Osteoblast (primary cell): ENCODE data around the gene KCTD16. TPM values are rescaled to one million over a fixed set of nuclear protein-coding genes. Genes with fewer than 3 reads are reported as not detected.

Source experiments
- DNase-seq: peaks from one replicate; pipeline ENCODE4 v3.0.0; 2011; ENCODE audit warnings: low spot score, mixed read lengths; ENCODE audit not compliant: insufficient read length; ENCODE audit errors: missing footprints
- H2AFZ ChIP-seq: 2 replicates; pipeline ENCODE4 v1.6.0; 2011; ENCODE audit warnings: mild to moderate bottlenecking, low read length
- H3K27ac ChIP-seq: 2 replicates; pipeline ENCODE4 v1.5.1; 2011; ENCODE audit warnings: mild to moderate bottlenecking, low read depth, low read length, moderate library complexity
- H3K27me3 ChIP-seq: 2 replicates; pipeline ENCODE4 v1.6.0; 2012; ENCODE audit warnings: mild to moderate bottlenecking, control low read depth, inconsistent platforms, low read length, moderate library complexity; ENCODE audit not compliant: insufficient read depth
- H3K36me3 ChIP-seq: 2 replicates; pipeline ENCODE4 v1.5.1; 2011; ENCODE audit warnings: mild to moderate bottlenecking, low read length, control low read depth, moderate library complexity; ENCODE audit not compliant: insufficient read depth
- H3K4me1 ChIP-seq: 2 replicates; pipeline ENCODE4 v1.5.1; 2011; ENCODE audit warnings: mild to moderate bottlenecking, low read length, control low read depth, moderate library complexity; ENCODE audit not compliant: insufficient read depth
- H3K4me2 ChIP-seq: 2 replicates; pipeline ENCODE4 v1.6.0; 2011; ENCODE audit warnings: mild to moderate bottlenecking, low read length; ENCODE audit not compliant: insufficient read depth
- H3K4me3 ChIP-seq: fragments of 200-600 bp; sonication (generic); 3 replicates; pipeline ENCODE4 v1.5.1; 2012; ENCODE audit warnings: mild to moderate bottlenecking, low read length, inconsistent platforms; ENCODE audit not compliant: insufficient read depth
- H3K79me2 ChIP-seq: 2 replicates; pipeline ENCODE4 v1.6.0; 2012; ENCODE audit warnings: mild to moderate bottlenecking, low read length, control low read depth, inconsistent platforms; ENCODE audit not compliant: insufficient read depth
- H3K9me3 ChIP-seq: 2 replicates; pipeline ENCODE4 v1.5.1; 2011; ENCODE audit warnings: low read depth, low read length, control low read depth
- H4K20me1 ChIP-seq: 2 replicates; pipeline ENCODE4 v1.6.0; 2012; ENCODE audit warnings: mild to moderate bottlenecking, low read length, control low read depth; ENCODE audit not compliant: insufficient read depth
- CTCF ChIP-seq: IDR thresholded peaks from 2 replicates; pipeline ENCODE4 v1.5.1; 2011; ENCODE audit warnings: mild to moderate bottlenecking, low read depth, low read length, moderate library complexity; ENCODE audit errors: extremely low read depth
- total RNA-seq: library from RNA; depleted of rRNA; stranded (reverse); fragments of >200 nt; gene quantifications from 2 replicates; pipeline ENCODE4 v1.2.3, GENCODE V29; 2012

The KCTD16 gene
- total RNA-seq, 1 donor = 3.6 TPM

GRCh38 chr5:144368556-144368955 is 197.9 kb downstream of the KCTD16 start:
- no peaks in the 10 kb centered on the region for H3K79me2 ChIP-seq
- H3K4me1 ChIP-seq = no peaks in the 10 kb centered on the region
- no peaks in the 10 kb centered on the region for H3K36me3 ChIP-seq
- H3K27ac ChIP-seq = no peak overlapping the region
- no peaks in the 10 kb centered on the region for H3K27me3 ChIP-seq
- TF ChIP-seq CTCF = no peak
- no peak overlapping the region for H2AFZ ChIP-seq
- no peaks in the 10 kb centered on the region for H4K20me1 ChIP-seq
- H3K9me3 ChIP-seq = no peaks in the 10 kb centered on the region
- no peak for DNase-seq
- no peak overlapping the region for H3K4me2 ChIP-seq
- no peak overlapping the region for H3K4me3 ChIP-seq

- Histone ChIP-seq H3K9me3 (no peaks in the 10 kb centered on the region), H3K4me1 (no peaks in the 10 kb centered on the region), H3K27ac (no peak overlapping the region), H3K36me3 (no peaks in the 10 kb centered on the region), H3K79me2 (no peaks in the 10 kb centered on the region), H4K20me1 (no peaks in the 10 kb centered on the region), H2AFZ (no peak overlapping the region), H3K4me2 (no peak overlapping the region), H3K27me3 (no peaks in the 10 kb centered on the region), H3K4me3 (no peak overlapping the region)
- DNase-seq = no peak
- no peak for TF ChIP-seq CTCF
These were observed 198.3 kb downstream of the KCTD16 start for GRCh38 chr5:144369006-144369405.

GRCh38 chr5:144370273-144370672 is 199.6 kb downstream of the KCTD16 start:
- Histone ChIP-seq H2AFZ (no peak overlapping the region), H3K36me3 (no peaks in the 10 kb centered on the region), H3K4me2 (no peak overlapping the region), H3K27me3 (no peaks in the 10 kb centered on the region), H3K4me1 (no peaks in the 10 kb centered on the region), H3K79me2 (no peaks in the 10 kb centered on the region), H4K20me1 (no peaks in the 10 kb centered on the region), H3K4me3 (no peak overlapping the region), H3K9me3 (no peaks in the 10 kb centered on the region), H3K27ac (no peak overlapping the region)
- no peak for DNase-seq
- no peak for TF ChIP-seq CTCF

GRCh38 chr5:144374637-144375036 is 204.0 kb downstream of the KCTD16 start:
- no peaks in the 10 kb centered on the region for H3K9me3 ChIP-seq
- H3K27ac ChIP-seq = no peak overlapping the region
- no peak overlapping the region for H2AFZ ChIP-seq
- H3K79me2 ChIP-seq = no peaks in the 10 kb centered on the region
- H3K4me2 ChIP-seq = no peak overlapping the region
- H3K36me3 ChIP-seq = no peaks in the 10 kb centered on the region
- no peaks in the 10 kb centered on the region for H4K20me1 ChIP-seq
- DNase-seq = no peak
- no peaks in the 10 kb centered on the region for H3K27me3 ChIP-seq
- H3K4me1 ChIP-seq = no peaks in the 10 kb centered on the region
- H3K4me3 ChIP-seq = no peak overlapping the region
- no peak for TF ChIP-seq CTCF
